OCI-LY7 (cell line): ENCODE results near the gene KNL1.

ENCODE experiments used
- CTCF ChIP-seq: fragments of 200-600 bp; sonication (generic); conservative IDR thresholded peaks from 2 replicates; pipeline ENCODE4 v1.5.1; 2014; ENCODE audit warnings: mild to moderate bottlenecking, antibody characterized with exemption, low read length, moderate library complexity, mixed read lengths
- EZH2phosphoT487 ChIP-seq: fragments of 200-600 bp; sonication (generic); IDR thresholded peaks from 2 replicates; pipeline ENCODE4 v1.6.1; 2018; ENCODE audit warnings: low read depth, borderline replicate concordance, mild to moderate bottlenecking, mixed run types, antibody characterized with exemption, low read length, moderate library complexity, mixed read lengths

- TF ChIP-seq EZH2phosphoT487 (no peak), CTCF (no peak)
Measured at GRCh38 chr15:40590667-40591050, 3.4 kb upstream of the KNL1 start.
